HG03025 (cell line): Measurements from ENCODE around the gene GSC2.

Experiments
- ATAC-seq: cut with Tn5 transposase; IDR thresholded peaks from one replicate; pipeline ENCODE4 v1.9.1; 2021; ENCODE audit warnings: mild to moderate bottlenecking, moderate library complexity; ENCODE audit not compliant: unreplicated experiment, low FRiP score

The GSC2 gene

GRCh38 chr22:19149991-19150390 is at the start of gene GSC2:
TSS of gene GSC2 (minus strand) at chr22:19150292. CDS start at chr22:19150283, 9 bp downstream.
- no peak for ATAC-seq

- ATAC-seq = no peak
Measured at GRCh38 chr22:19199479-19199878, 49.4 kb upstream of the GSC2 start.

- ATAC-seq = no peak
Measured at GRCh38 chr22:19197997-19198865, 48.1 kb upstream of the GSC2 start.

- no peak for ATAC-seq
Measured at GRCh38 chr22:19196841-19197612, 46.9 kb upstream of the GSC2 start.

- no peak for ATAC-seq
Measured at GRCh38 chr22:19195796-19196731, 46.0 kb upstream of the GSC2 start.

GRCh38 chr22:19194766-19195536 is 44.9 kb upstream of the GSC2 start:
- no peak for ATAC-seq

- no peak for ATAC-seq
Measured at GRCh38 chr22:19193879-19194278, 43.8 kb upstream of the GSC2 start.

- no peak for ATAC-seq
Measured at GRCh38 chr22:19187716-19188563, 37.8 kb upstream of the GSC2 start.

GRCh38 chr22:19184276-19184997 is 34.3 kb upstream of the GSC2 start:
- no peak for ATAC-seq

- no peak for ATAC-seq
Measured at GRCh38 chr22:19183216-19183615, 33.1 kb upstream of the GSC2 start.

GRCh38 chr22:19182472-19183157 is 32.5 kb upstream of the GSC2 start:
- no peak for ATAC-seq

- no peak for ATAC-seq
Measured at GRCh38 chr22:19181786-19182471, 31.8 kb upstream of the GSC2 start.

- ATAC-seq = no peak
Measured at GRCh38 chr22:19180740-19181410, 30.8 kb upstream of the GSC2 start.

- ATAC-seq = no peak
Measured at GRCh38 chr22:19180234-19180633, 30.1 kb upstream of the GSC2 start.

GRCh38 chr22:19179497-19180048 is 29.5 kb upstream of the GSC2 start:
- ATAC-seq = no peak
